Glomerular visceral epithelial cell (primary cell): ENCODE results near the gene PAX3.

Experiments used
- DNase-seq: peaks from one replicate; pipeline ENCODE4 v3.0.0-alpha.2; 2016; ENCODE audit errors: extremely low spot score

The PAX3 gene

GRCh38 chr2:222296911-222297599 lies 1.7 kb downstream of the PAX3 start:
- no peak for DNase-seq

GRCh38 chr2:222296311-222296741 lies 2.5 kb downstream of the PAX3 start:
- DNase-seq, result no peak

- no peak for DNase-seq
Observed at GRCh38 chr2:222295368-222296062, 3.3 kb downstream of the PAX3 start.

GRCh38 chr2:222294996-222295367 lies 3.8 kb downstream of the PAX3 start:
- DNase-seq, result no peak

DNA sequence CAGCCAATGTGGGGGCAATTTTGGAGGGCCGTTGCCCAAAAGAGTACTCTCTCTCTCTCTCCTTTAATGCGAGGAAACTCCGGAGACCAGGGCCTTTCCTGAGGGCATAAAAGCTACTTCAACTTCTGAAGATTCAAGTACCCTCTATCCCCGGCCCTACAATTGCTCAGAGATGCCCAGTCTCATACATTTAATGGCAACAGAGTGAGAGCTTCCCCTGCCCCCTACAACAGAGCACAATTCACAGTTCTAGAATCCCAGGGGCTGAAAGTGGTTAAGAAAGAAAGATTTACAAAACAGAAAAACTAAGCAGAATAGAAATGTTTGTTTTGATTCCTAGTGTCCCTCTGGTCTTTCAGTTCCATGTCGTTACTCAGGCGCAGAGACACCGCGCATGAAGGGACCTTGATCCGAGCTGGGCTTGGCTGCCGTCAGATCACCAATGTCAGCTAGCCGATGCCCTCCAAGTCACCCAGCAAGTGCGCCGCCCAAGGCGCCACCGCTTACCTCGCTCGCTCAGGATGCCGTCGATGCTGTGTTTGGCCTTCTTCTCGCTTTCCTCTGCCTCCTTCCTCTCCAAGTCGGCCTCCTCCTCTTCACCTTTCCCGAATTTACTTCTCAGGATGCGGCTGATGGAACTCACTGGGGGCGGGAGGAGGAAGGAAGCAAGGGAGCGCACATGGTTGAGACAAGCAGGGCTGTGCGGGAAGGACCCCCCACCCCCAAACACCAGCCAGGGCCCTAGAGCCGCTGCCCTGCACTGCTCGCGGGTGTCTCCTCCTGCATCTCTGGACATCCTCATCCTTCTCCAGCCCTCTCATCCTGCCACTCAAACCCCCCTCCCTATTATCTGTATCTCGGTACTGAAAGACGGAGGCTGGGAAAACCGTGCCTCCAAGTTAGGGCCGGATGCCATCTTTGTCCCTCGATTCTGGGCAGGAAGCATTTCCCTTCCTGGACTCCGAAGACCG lies 4.9 kb downstream of the PAX3 start:
- no peak for DNase-seq

DNA sequence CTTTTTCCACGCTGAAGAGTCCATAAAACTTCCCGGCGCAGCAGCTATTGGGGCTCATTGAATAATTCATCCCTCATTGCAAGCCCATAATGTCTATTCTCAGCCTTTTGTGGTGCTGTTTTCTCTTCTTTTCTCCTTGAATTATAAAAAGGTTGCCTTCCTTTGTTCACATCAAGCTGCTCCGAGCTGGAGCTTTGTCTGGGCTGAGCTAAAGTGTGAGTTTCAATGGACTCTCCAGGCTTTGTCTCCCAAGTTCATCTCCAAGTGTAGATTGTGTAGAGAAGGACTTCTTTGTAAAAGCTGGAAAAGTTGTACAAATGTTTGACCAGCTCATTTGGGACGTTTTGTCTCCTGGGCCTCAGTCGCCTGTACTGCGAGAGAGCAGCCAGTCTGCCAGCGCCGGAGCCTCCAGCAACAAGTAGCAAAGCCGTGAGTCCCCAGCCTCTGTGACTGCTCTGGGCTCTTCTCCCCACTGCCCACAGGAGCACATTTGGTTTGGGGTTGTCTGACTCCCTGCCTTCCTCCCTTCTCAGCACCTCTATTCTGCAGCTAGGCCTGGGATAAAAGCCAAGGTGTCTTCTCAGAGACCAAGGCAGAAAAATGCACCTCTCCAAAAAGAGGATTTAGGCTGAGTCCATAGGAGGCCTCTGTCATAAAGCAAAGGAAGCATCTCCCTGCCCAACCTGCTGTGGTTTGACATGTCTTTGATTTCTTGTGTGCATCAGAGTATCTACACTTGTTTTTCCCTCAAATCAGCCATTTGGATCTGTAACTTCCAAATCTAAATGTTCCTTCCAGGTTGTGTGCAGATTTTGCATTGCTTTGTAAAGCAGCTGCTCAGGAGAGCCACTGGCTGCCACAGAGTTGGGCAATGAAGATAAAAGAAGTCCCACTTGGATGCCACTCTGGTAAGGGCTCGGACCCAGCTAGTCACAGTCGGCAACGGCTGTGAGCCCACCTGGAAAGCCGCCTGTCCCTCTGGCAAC lies 6.4 kb downstream of the PAX3 start:
- no peak for DNase-seq

GRCh38 chr2:222291485-222291841 lies 7.3 kb downstream of the PAX3 start:
- no peak for DNase-seq

DNA sequence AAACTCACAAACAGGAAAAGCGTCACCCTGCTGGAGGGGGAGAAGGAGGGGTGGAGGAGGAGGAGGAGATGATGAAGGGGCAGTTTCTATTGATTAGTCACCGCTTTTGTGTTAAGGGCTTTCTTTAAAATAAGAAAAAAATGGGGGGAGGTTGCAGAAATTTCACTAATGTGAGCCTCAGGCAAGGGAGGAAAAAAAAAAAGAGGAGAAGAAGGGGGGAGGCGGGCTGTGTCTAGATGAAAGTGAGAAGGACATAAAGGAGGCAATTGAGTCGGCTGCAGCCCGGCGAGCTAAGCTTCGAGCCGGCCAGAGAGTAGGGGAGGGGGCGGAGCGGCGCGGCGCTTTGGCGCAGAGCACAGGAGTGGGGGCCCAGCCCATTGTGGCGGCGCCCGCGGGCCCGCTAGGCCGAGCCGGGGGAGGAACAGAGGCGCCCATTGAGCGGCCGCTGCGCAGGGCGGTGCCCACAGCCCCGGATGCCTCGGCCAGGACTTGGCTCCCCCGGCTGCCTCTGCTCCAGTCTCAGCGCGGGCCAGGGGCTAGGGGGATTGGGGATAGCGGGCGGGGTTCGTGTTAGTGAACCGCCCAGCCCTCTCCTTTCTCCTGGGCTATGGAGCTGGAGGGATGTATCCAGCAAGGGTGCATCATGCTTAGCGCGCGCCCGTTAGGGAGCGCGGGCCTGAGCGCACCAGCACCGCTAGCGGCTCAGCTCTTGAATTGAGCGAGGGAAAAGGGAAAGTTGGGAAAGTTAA lies 7.9 kb downstream of the PAX3 start:
- DNase-seq, result no peak

GRCh38 chr2:222290401-222290735 lies 8.4 kb downstream of the PAX3 start:
- no peak for DNase-seq

- DNase-seq, result no peak
Observed at GRCh38 chr2:222289278-222290160, 9.3 kb downstream of the PAX3 start.

DNA sequence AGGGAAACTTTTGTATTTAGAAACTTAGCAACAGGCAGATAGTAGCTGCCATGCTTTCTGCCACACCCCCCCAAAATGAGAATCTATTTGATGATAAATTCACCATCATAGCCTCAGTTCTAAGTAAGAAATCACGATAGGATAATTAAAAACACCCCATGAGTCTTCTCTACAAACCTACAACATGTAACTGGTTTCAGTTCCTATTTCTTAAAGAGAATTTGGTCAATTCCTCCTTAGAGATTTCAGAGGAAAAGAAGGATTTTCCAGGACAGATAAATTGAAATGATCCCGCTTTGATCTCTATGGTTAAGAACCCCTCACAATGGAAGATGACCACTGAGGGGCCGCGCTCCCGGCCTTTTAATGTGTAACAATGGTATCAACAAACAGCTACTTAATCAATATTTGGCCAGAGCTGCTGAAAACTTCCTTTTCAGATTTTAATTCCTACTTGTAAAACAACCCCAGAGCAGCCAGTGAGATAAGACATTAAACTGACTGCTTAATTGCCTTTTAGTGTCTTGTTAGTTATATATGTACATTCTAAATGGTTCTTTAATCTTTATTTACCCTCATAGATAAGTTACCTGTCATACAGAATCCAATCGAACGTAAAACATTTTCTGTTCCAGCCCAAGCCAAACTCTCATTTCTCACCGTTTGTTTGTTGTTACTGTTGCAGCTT lies 10.1 kb downstream of the PAX3 start:
- no peak for DNase-seq

DNA sequence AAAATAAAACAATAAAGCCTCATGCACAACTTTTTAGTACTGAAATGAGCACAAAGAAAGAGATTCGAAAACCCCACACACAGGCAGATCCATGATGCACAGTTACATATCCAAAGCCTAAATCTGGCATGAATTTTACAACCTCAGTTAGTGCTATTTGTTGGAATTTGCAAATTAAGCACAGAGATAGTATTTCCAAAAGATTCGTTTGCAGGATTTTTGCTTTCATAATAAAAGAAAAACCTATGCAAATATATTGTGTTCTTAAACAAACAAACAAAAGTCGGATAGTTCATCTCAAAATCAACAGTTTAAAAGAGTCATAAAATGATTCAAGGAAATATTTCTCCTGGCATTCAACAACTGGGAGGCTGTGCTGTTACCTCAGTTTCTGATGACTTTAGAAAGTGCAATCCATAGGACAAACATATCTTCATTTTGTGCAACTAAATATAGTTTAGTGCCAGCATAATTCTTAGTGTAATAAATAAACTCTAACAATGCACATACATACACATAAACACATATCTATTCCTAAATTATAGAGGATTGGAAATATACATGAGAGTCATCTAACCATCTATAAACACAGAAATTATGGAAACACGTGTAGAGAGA lies 10.8 kb downstream of the PAX3 start:
- DNase-seq, result no peak

DNA sequence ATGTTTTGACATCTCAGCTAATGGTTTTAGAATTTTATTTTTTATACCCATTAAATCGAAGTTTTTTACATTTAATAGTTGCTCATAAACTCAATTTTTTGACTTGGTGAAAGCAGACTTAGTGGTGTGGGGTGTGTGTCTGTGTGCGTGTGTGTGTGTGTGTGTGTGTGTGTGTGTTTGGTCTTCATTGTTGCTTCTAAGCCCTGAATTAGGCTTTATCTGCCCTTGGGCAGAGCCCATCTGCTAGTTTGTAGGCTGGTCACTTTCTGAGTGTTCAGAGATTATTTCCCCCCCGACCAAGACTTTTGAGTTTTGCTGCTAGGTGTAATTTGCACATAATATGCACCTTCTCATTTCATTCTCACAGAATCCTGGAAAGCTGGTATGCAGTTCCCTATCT lies 14.3 kb downstream of the PAX3 start:
- no peak for DNase-seq

DNA sequence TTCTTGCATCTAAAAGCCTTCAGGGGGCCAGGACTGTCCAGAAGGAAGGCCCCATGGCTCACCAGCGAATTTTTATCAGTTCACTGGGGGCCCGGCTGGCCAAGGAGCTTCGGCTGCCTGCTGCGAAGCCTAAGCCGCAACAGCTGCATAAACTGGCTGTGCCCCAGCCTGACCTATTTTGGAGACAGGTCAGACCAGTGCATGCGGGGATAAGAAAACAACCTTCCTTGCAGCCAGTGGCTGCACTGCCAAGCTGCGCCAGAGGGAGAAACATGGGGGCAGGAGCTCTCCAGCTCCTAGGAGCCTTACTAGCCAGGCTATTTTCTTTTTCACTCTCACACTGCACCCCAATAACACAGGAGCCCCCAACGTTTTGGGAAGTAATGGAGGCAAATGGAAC lies 15.2 kb downstream of the PAX3 start:
- no peak for DNase-seq

GRCh38 chr2:222281506-222281905 lies 17.3 kb downstream of the PAX3 start:
- no peak for DNase-seq

DNA sequence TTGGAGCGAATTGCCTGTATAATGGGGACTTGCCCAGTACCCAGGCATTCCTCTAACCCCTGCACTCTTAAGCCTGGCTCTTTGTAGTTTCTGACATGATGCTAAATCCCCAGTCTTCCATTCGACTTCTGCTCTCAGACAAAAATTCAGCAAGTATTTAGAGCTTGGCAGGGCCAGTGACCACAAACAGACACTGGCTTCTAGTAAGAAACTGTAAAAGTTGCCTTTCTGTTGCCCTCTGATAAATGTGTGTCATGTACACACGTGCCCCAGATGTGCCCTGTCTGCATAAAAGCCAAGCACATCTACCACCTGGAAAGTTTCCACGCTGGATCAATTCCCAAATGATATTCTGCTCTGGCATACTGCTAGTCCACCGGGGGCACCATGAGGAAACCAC lies 18.0 kb downstream of the PAX3 start:
- DNase-seq, result no peak

GRCh38 chr2:222272446-222273015 lies 26.3 kb downstream of the PAX3 start:
- no peak for DNase-seq

DNA sequence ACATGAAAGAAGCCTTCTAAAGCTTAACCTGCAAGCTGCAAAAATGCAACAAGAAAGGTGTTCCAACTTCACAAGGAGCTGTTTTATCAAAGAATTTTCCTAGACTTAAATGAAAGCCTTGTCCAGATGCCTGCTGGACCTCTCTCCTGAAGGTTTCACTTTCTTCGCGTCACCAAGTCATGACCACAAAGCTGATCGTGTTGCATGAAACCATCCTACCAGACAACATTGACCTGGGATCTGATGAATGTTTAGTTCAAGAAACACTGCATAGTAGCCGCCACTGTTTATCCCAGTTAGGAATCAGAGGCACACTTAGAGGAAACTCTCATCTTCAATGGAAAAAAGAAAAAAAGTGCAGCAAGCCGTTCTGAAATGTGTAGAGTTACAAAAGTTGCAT lies 26.9 kb downstream of the PAX3 start:
- DNase-seq, result no peak
